Type B pancreatic cell (in vitro differentiated cells): ENCODE data around the gene NACC2. TPM values are rescaled to one million over a fixed set of nuclear protein-coding genes. Genes with fewer than 3 reads are reported as not detected.

Source experiments
- DNase-seq: peaks from one replicate; pipeline ENCODE4 v3.0.0; 2021; ENCODE audit warnings: mixed read lengths; ENCODE audit not compliant: unreplicated experiment; ENCODE audit errors: extremely low spot score
- H3K27ac Mint-ChIP-seq: 2 replicates; pipeline ENCODE4 v1.8.0; 2021; ENCODE audit warnings: mild to moderate bottlenecking, mixed read lengths
- H3K27me3 Mint-ChIP-seq: 2 replicates; pipeline ENCODE4 v1.8.0; 2021; ENCODE audit warnings: mixed read lengths
- H3K36me3 Mint-ChIP-seq: 2 replicates; pipeline ENCODE4 v1.8.0; 2021; ENCODE audit warnings: mixed read lengths
- H3K4me1 Mint-ChIP-seq: one replicate; pipeline ENCODE4 v1.8.0; 2021; ENCODE audit warnings: mixed read lengths; ENCODE audit not compliant: unreplicated experiment
- H3K4me3 Mint-ChIP-seq: 2 replicates; pipeline ENCODE4 v1.8.0; 2021; ENCODE audit warnings: mild to moderate bottlenecking, mixed read lengths
- H3K9me3 Mint-ChIP-seq: 2 replicates; pipeline ENCODE4 v1.8.0; 2021; ENCODE audit warnings: mixed read lengths
- CTCF ChIP-seq: fragments of 200-600 bp; sonication (generic); conservative IDR thresholded peaks from 2 replicates; pipeline ENCODE4 v1.5.0; 2021; ENCODE audit warnings: antibody characterized with exemption, mild to moderate bottlenecking
- total RNA-seq: library from RNA; stranded (reverse); gene quantifications from 2 replicates; pipeline ENCODE4 v1.2.1, GENCODE V29; 2021; ENCODE audit warnings: low replicate concordance

The NACC2 gene
- total RNA-seq, 1 donor from 2014 or later = 9.3 TPM

GRCh38 chr9:135985889-135986288 lies 109.2 kb downstream of the NACC2 start:
- no peak overlapping the region for H3K4me3 Mint-ChIP-seq
- no peaks in the 10 kb centered on the region for H3K36me3 Mint-ChIP-seq
- H3K9me3 Mint-ChIP-seq = no peaks in the 10 kb centered on the region
- TF ChIP-seq CTCF = no peak
- H3K4me1 Mint-ChIP-seq = no peaks in the 10 kb centered on the region
- no peak overlapping the region for H3K27ac Mint-ChIP-seq
- peaks cover 8% of the 10 kb centered on the region for H3K27me3 Mint-ChIP-seq
- no peak for DNase-seq

GRCh38 chr9:135985459-135985774 lies 109.7 kb downstream of the NACC2 start:
- no peaks in the 10 kb centered on the region for H3K9me3 Mint-ChIP-seq
- no peak for DNase-seq
- H3K27me3 Mint-ChIP-seq = peaks cover 8% of the 10 kb centered on the region
- no peaks in the 10 kb centered on the region for H3K36me3 Mint-ChIP-seq
- no peak for TF ChIP-seq CTCF
- no peak overlapping the region for H3K27ac Mint-ChIP-seq
- H3K4me3 Mint-ChIP-seq = no peak overlapping the region
- H3K4me1 Mint-ChIP-seq = no peaks in the 10 kb centered on the region

- no peak for DNase-seq
- no peaks in the 10 kb centered on the region for H3K4me1 Mint-ChIP-seq
- H3K9me3 Mint-ChIP-seq = no peaks in the 10 kb centered on the region
- no peak overlapping the region for H3K27ac Mint-ChIP-seq
- no peaks in the 10 kb centered on the region for H3K36me3 Mint-ChIP-seq
- peaks cover 8% of the 10 kb centered on the region for H3K27me3 Mint-ChIP-seq
- TF ChIP-seq CTCF = no peak
- no peak overlapping the region for H3K4me3 Mint-ChIP-seq
Observed at GRCh38 chr9:135984072-135984710, 110.9 kb downstream of the NACC2 start.

- no peak for TF ChIP-seq CTCF
- no peak overlapping the region for H3K4me3 Mint-ChIP-seq
- peaks cover 8% of the 10 kb centered on the region for H3K27me3 Mint-ChIP-seq
Observed at GRCh38 chr9:135983208-135984071, 111.6 kb downstream of the NACC2 start.

GRCh38 chr9:135982499-135983207 lies 112.4 kb downstream of the NACC2 start:
- H3K4me1 Mint-ChIP-seq = no peaks in the 10 kb centered on the region
- no peak overlapping the region for H3K27ac Mint-ChIP-seq
- no peaks in the 10 kb centered on the region for H3K36me3 Mint-ChIP-seq
- TF ChIP-seq CTCF = no peak
- peaks cover 8% of the 10 kb centered on the region for H3K27me3 Mint-ChIP-seq
- H3K4me3 Mint-ChIP-seq = no peak overlapping the region
- no peak for DNase-seq
- H3K9me3 Mint-ChIP-seq = no peaks in the 10 kb centered on the region

More at GRCh38 chr9:135983208-135984071, 111.6 kb downstream of the NACC2 start:
- Mint-ChIP-seq H3K27ac (no peak overlapping the region), H3K9me3 (no peaks in the 10 kb centered on the region), H3K4me1 (no peaks in the 10 kb centered on the region), H3K36me3 (no peaks in the 10 kb centered on the region)
- DNase-seq = no peak
